HG03280 (cell line): ENCODE results near the gene ZNF467.

Source experiments
- ATAC-seq: cut with Tn5 transposase; IDR thresholded peaks from one replicate; pipeline ENCODE4 v1.9.1; 2021; ENCODE audit warnings: mild to moderate bottlenecking, moderate library complexity; ENCODE audit not compliant: unreplicated experiment

Gene ZNF467

GRCh38 chr7:149773446-149774236, at the start of gene ZNF467:
Gene ZNF467, minus strand, starts transcription at chr7:149773588. Its CDS starts 2,556 bp downstream, at chr7:149771032.
- ATAC-seq, result no peak

- ATAC-seq, result no peak
These were observed 49.1 kb upstream of the ZNF467 start for GRCh38 chr7:149822353-149822943.

GRCh38 chr7:149821191-149822148, 48.1 kb upstream of the ZNF467 start:
- no peak for ATAC-seq

- ATAC-seq, result no peak
These were observed 47.3 kb upstream of the ZNF467 start for GRCh38 chr7:149820622-149821190.

- no peak for ATAC-seq
These were observed 46.6 kb upstream of the ZNF467 start for GRCh38 chr7:149819961-149820340.

GRCh38 chr7:149819141-149819960, 46.0 kb upstream of the ZNF467 start:
- no peak for ATAC-seq

GRCh38 chr7:149818536-149818840, 45.1 kb upstream of the ZNF467 start:
- no peak for ATAC-seq

- ATAC-seq, result no peak
These were observed 44.6 kb upstream of the ZNF467 start for GRCh38 chr7:149817836-149818535.

- no peak for ATAC-seq
These were observed 43.9 kb upstream of the ZNF467 start for GRCh38 chr7:149817301-149817771.

- ATAC-seq, result no peak
These were observed 43.4 kb upstream of the ZNF467 start for GRCh38 chr7:149816794-149817193.

GRCh38 chr7:149816267-149816751, 42.9 kb upstream of the ZNF467 start:
- no peak for ATAC-seq

GRCh38 chr7:149815661-149816266, 42.4 kb upstream of the ZNF467 start:
- ATAC-seq, result no peak

- ATAC-seq, result no peak
These were observed 41.7 kb upstream of the ZNF467 start for GRCh38 chr7:149815121-149815520.

- no peak for ATAC-seq
These were observed 41.1 kb upstream of the ZNF467 start for GRCh38 chr7:149814494-149814893.

- ATAC-seq, result no peak
These were observed 40.1 kb upstream of the ZNF467 start for GRCh38 chr7:149813254-149814035.

GRCh38 chr7:149811831-149812490, 38.6 kb upstream of the ZNF467 start:
- ATAC-seq, result no peak

- ATAC-seq, result no peak
These were observed 37.8 kb upstream of the ZNF467 start for GRCh38 chr7:149811221-149811620.

- no peak for ATAC-seq
These were observed 35.8 kb upstream of the ZNF467 start for GRCh38 chr7:149809215-149809614.
